MM.1S (cell line): ENCODE measurements around the gene UBAC2.

ENCODE experiments used
- DNase-seq: peaks from one replicate; pipeline ENCODE4 v3.0.0-alpha.2; 2015
- H2AFZ ChIP-seq: fragments of 300-600 bp; sonication (generic); 2 replicates; pipeline ENCODE4 v1.6.0; 2016; ENCODE audit warnings: antibody characterized with exemption, low read length
- H3F3A ChIP-seq: fragments of 300-600 bp; sonication (generic); 2 replicates; pipeline ENCODE4 v1.6.1; 2016; ENCODE audit warnings: mild to moderate bottlenecking, antibody characterized with exemption, low read length, moderate library complexity, mixed read lengths; ENCODE audit not compliant: insufficient read depth
- H3K27ac ChIP-seq: fragments of 300-600 bp; sonication (generic); 2 replicates; pipeline ENCODE4 v1.5.1; 2016; ENCODE audit warnings: mild to moderate bottlenecking, low read length
- H3K27me3 ChIP-seq: fragments of 300-600 bp; sonication (generic); replicated peaks from 2 replicates; pipeline ENCODE4 v1.6.0; 2016; ENCODE audit warnings: low read length; ENCODE audit not compliant: insufficient read depth
- H3K36me3 ChIP-seq: fragments of 300-600 bp; sonication (generic); replicated peaks from 2 replicates; pipeline ENCODE4 v1.6.1; 2016; ENCODE audit warnings: mild to moderate bottlenecking, low read length, mixed read lengths; ENCODE audit not compliant: insufficient read depth
- H3K4me1 ChIP-seq: fragments of 300-600 bp; sonication (generic); 2 replicates; pipeline ENCODE4 v1.6.1; 2016; ENCODE audit warnings: low read length, mixed read lengths
- H3K4me2 ChIP-seq: fragments of 300-600 bp; sonication (generic); 2 replicates; pipeline ENCODE4 v1.6.0; 2016; ENCODE audit warnings: low read depth, low read length
- H3K4me3 ChIP-seq: fragments of 300-600 bp; sonication (generic); 2 replicates; pipeline ENCODE4 v1.5.1; 2016; ENCODE audit warnings: low read length, mixed read lengths
- H3K79me2 ChIP-seq: fragments of 300-600 bp; sonication (generic); 2 replicates; pipeline ENCODE4 v1.6.1; 2016; ENCODE audit warnings: mixed run types, low read length, mixed read lengths
- H3K9ac ChIP-seq: fragments of 300-600 bp; sonication (generic); 2 replicates; pipeline ENCODE4 v1.6.1; 2016; ENCODE audit warnings: low read length, mixed read lengths
- H3K9me2 ChIP-seq: fragments of 300-600 bp; sonication (generic); replicated peaks from 2 replicates; pipeline ENCODE4 v1.6.1; 2016; ENCODE audit warnings: mild to moderate bottlenecking, low read length, mixed read lengths; ENCODE audit not compliant: insufficient read depth
- H3K9me3 ChIP-seq: fragments of 300-600 bp; sonication (generic); replicated peaks from 2 replicates; pipeline ENCODE4 v1.6.1; 2016; ENCODE audit warnings: mild to moderate bottlenecking, low read length, mixed read lengths; ENCODE audit not compliant: insufficient read depth
- H4K20me1 ChIP-seq: fragments of 300-600 bp; sonication (generic); 2 replicates; pipeline ENCODE4 v1.6.1; 2016; ENCODE audit warnings: mild to moderate bottlenecking, low read length, moderate library complexity, mixed read lengths; ENCODE audit not compliant: insufficient read depth
- CTCF ChIP-seq: fragments of 300-600 bp; sonication (generic); IDR thresholded peaks from 2 replicates; pipeline ENCODE4 v1.5.1; 2016; ENCODE audit warnings: antibody characterized with exemption, low read length, mixed read lengths
- EZH2 ChIP-seq: fragments of 300-600 bp; sonication (generic); optimal IDR thresholded peaks from 2 replicates; pipeline ENCODE3; 2017; ENCODE audit warnings: low read depth, mild to moderate bottlenecking, antibody characterized with exemption, low read length, mixed read lengths
- EZH2phosphoT487 ChIP-seq: fragments of 300-600 bp; sonication (generic); IDR thresholded peaks from 2 replicates; pipeline ENCODE4 v1.6.1; 2018; ENCODE audit warnings: antibody characterized with exemption, low read length

Gene UBAC2

DNA sequence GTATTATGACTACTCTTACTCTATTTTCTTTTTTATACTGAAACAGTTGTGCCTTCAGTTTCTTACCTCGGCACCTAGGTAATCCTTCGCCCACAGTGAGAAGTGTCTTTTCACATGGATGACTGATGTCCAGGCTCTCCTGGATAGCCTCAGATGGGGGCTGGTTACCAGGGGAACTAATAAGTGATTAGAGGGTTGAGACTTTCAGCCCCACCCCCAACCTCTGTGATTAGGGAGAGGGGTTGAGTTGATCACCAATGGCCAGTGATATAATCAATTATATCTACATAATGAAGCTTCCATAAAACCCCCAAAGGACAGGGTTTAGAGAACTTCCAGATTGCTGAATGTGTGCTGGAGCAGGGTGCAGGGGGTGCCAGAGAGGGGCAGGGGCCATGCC, 149.5 kb downstream of the UBAC2 start:
- Histone ChIP-seq H3K4me3 (no peak overlapping the region), H3K9me3 (no peaks in the 10 kb centered on the region), H3K36me3 (no peaks in the 10 kb centered on the region), H3K79me2 (no peaks in the 10 kb centered on the region), H3K27me3 (no peaks in the 10 kb centered on the region), H3K4me1 (peaks cover 4% of the 10 kb centered on the region), H3K27ac (no peak overlapping the region), H2AFZ (no peak overlapping the region), H3K9ac (no peak overlapping the region), H3K9me2 (no peaks in the 10 kb centered on the region), H4K20me1 (no peaks in the 10 kb centered on the region), H3K4me2 (no peak overlapping the region), H3F3A (no peaks in the 10 kb centered on the region; the same call in 1 of the 2 replicates)
- no peak for TF ChIP-seq CTCF
- no peak for TF ChIP-seq EZH2phosphoT487
- TF ChIP-seq EZH2, result no peak
- no peak for DNase-seq

GRCh38 chr13:99351772-99352171, 151.1 kb downstream of the UBAC2 start:
- no peak overlapping the region for H3K9ac ChIP-seq
- H2AFZ ChIP-seq, result no peak overlapping the region
- H3K36me3 ChIP-seq, result no peaks in the 10 kb centered on the region
- no peak overlapping the region for H3K27ac ChIP-seq
- no peaks in the 10 kb centered on the region for H3K79me2 ChIP-seq
- peaks cover 10% of the 10 kb centered on the region for H3F3A ChIP-seq
- no peak for DNase-seq
- H3K9me3 ChIP-seq, result no peaks in the 10 kb centered on the region
- H3K4me2 ChIP-seq, result no peak overlapping the region
- H4K20me1 ChIP-seq, result no peaks in the 10 kb centered on the region
- H3K27me3 ChIP-seq, result no peaks in the 10 kb centered on the region
- peaks cover 19% of the 10 kb centered on the region for H3K4me1 ChIP-seq
- TF ChIP-seq EZH2phosphoT487 (no peak), EZH2 (no peak), CTCF (no peak)
- H3K9me2 ChIP-seq, result no peaks in the 10 kb centered on the region
- no peak overlapping the region for H3K4me3 ChIP-seq

DNA sequence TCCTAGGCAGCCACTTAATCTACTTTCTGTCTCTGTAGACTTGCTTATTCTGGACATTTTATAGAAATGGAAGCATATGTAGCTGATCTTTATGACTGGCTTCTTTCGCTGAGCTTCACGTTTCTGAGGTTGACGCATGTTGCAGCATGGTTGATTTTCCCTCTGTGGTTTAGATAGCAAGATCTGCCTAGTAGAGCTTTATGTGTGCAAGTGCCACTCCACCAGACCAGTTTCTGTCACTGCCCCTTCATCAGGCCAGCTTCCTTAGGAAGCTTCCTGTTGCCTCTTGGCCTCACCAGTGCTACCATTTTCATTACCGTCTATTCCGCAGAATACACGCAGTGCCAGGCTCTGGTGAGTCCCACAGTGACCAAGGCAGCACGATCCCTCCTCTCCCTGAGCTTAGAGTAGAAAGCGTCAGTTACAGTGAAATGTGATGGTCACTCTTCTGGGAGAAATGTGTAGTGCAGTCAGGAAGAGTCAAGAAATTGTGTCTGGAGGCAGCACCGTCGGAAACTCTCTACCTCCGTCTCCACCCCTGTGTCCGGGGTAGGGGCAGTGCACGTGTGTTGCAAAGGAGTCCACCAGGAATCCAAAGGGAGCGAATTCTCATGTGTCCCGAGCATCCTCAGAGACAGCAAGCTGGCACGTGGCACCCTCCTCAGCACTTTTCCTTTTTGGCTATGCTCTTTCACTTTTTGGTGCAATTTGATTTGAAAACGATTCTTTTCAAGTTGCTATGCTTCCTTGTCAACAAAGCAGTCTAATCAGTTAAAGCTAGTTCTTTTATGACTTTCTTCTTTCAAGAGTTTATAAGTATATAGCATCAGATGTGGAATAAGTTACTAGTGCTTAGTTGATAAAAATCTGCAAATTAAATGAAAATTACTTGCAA, 151.9 kb downstream of the UBAC2 start:
- no peak overlapping the region for H3K9ac ChIP-seq
- peaks cover 23% of the 10 kb centered on the region for H3K4me1 ChIP-seq
- H3F3A ChIP-seq, result peaks cover 10% of the 10 kb centered on the region
- TF ChIP-seq EZH2phosphoT487, result no peak
- TF ChIP-seq CTCF, result no peak
- no peak for TF ChIP-seq EZH2
- no peaks in the 10 kb centered on the region for H3K9me3 ChIP-seq
- no peak overlapping the region for H3K4me3 ChIP-seq
- no peak overlapping the region for H3K4me2 ChIP-seq
- H3K9me2 ChIP-seq, result no peaks in the 10 kb centered on the region
- no peaks in the 10 kb centered on the region for H3K36me3 ChIP-seq
- DNase-seq, result no peak
- H2AFZ ChIP-seq, result no peak overlapping the region
- no peaks in the 10 kb centered on the region for H3K27me3 ChIP-seq
- H4K20me1 ChIP-seq, result no peaks in the 10 kb centered on the region
- no peak overlapping the region for H3K27ac ChIP-seq
- no peaks in the 10 kb centered on the region for H3K79me2 ChIP-seq
